Adrenal gland (tissue), 12 donors: Measurements from ENCODE around the gene ARRB2. TPM values are rescaled to one million over a fixed set of nuclear protein-coding genes. Genes with fewer than 3 reads are reported as not detected.

ENCODE experiments used
- DNase-seq, 7 donors: peaks; one replicate each; pipeline ENCODE4 v3.0.0-alpha.2; 2019 to 2020
- H3K27ac ChIP-seq, 5 donors: fragments of 200-600 bp; sonication (generic) in 4 of 5; 1 replicate in 3 of 5; 2 replicates in 2 of 5; pipeline versions ENCODE4 v1.5.1 to v1.8.0; 2016 to 2020; ENCODE audit warnings: mild to moderate bottlenecking in 1 of 5
- H3K27me3 ChIP-seq: fragments of 200-600 bp; 2 replicates; pipeline ENCODE4 v1.8.0; 2021
- H3K36me3 ChIP-seq, 2 donors: fragments of 200-600 bp; replicated peaks in 1 of 2; 1 replicate in 1 of 2; 2 replicates in 1 of 2; pipeline versions ENCODE4 v1.5.1 to v1.8.0; 2018 to 2022
- H3K4me1 ChIP-seq, 2 donors: fragments of 200-600 bp; replicated peaks in 1 of 2; 1 replicate in 1 of 2; 2 replicates in 1 of 2; pipeline versions ENCODE4 v1.5.1 to v1.8.0; 2018 to 2021
- H3K4me3 ChIP-seq, 4 donors: fragments of 200-600 bp; sonication (generic) in 3 of 4; one replicate each; pipeline ENCODE4 v1.5.1; 2016 to 2018
- H3K9me3 ChIP-seq, 3 donors: fragments of 200-600 bp; sonication (generic) in 1 of 3; replicated peaks in 1 of 3; 1 replicate in 2 of 3; 2 replicates in 1 of 3; pipeline versions ENCODE4 v1.5.1 to v1.8.0; 2016 to 2021
- CTCF ChIP-seq, 6 experiments: fragments of 450-650 bp in 4 of 6; fragments of 200-600 bp in 2 of 6; sonication (generic) in 1 of 6; IDR thresholded peaks; 1 replicate in 5 of 6; 2 replicates in 1 of 6; pipeline versions ENCODE4 v1.5.1 to v1.8.0; 2016 to 2021; ENCODE audit warnings: antibody characterized with exemption in 6 of 6, mild to moderate bottlenecking in 2 of 6, moderate library complexity in 1 of 6
- POLR2A ChIP-seq, 2 donors: fragments of 450-650 bp; IDR thresholded peaks; one replicate each; pipeline ENCODE4 v1.6.1; 2017; ENCODE audit warnings: antibody characterized with exemption in 2 of 2, mild to moderate bottlenecking in 2 of 2, moderate library complexity in 1 of 2
- WGBS, 4 donors: extraction: QIAGEN DNeasy Blood & Tissue Kit in 2 of 4; methylation state at CpG; one replicate each; pipeline versions ENCODE4 v1.1.5 to v1.1.7; 2013 to 2017; 5-methylcytosine and 5-hydroxymethylcytosine counted together
- intact Hi-C, 2 donors: fragments of 100-400 bp; cut with DNase I; formaldehyde crosslinking; loops; one replicate each; pipeline versions ENCODE4 v1.14.1 to v1.15.0; 2022 to 2023
- polyA plus RNA-seq, 3 donors: library from polyadenylated mRNA; stranded (reverse); fragments of 200-250 nt in 2 of 3; fragments of 350-450 nt in 1 of 3; fragmentation: Illumina TruSeq in 1 of 3; extraction: RNeasy Lipid Tissue Mini Kit (QIAGEN cat#74804) in 1 of 3; gene quantifications; one replicate each; pipeline ENCODE4 v1.2.3, GENCODE V29; 2013 to 2014
- total RNA-seq, 9 donors: library from RNA; depleted of rRNA in 4 of 9; stranded (reverse); fragments of >200 nt in 4 of 9; fragments of 120-200 nt in 1 of 9; fragmentation: NEBNext Ultra II Directional in 1 of 9; extraction: Animal tissue kit (Norgen Biotek cat#: 25700) in 1 of 9; gene quantifications; one replicate each; pipeline versions ENCODE4 v1.1.0 to v1.2.4, GENCODE V29; 2013 to 2023
- donor health status: healthy with polysubstance abuse.
- donor health status: Bipolar disorder and iron deficiency.
- donor health status: DM: yes; HTN: yes; CAD: no.
- donor health status: DM: no; HTN: no; CAD: no.
- donor health status: DM: no; HTN: no; CAD: no.
- donor health status: DM: yes; HTN: yes; CAD: no.

The ARRB2 gene
- total and polyA plus RNA-seq, 12 donors: 14.6 to 130 (median 60.0) TPM

DNA sequence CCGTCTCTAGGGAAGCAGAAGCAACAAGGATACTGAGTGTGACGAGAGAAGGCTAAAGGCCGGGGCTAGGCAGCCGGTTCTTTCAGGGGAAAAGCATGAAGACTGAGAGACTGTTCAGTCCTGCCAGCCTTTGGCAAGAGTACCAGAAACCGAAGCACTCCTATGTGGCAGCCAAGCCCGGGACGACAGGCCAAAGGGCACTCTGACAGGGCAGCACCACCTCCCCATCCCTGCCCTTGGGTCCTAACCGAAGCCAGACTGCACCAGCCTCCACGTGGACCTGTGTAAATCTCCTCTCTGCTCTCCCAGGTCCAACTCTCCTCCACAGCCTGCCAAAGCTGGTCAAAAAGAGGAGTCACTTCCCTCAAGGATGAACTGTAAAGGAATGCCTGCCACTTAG is 45.4 kb upstream of the ARRB2 start:
- intact Hi-C loops: no loop called here

DNA sequence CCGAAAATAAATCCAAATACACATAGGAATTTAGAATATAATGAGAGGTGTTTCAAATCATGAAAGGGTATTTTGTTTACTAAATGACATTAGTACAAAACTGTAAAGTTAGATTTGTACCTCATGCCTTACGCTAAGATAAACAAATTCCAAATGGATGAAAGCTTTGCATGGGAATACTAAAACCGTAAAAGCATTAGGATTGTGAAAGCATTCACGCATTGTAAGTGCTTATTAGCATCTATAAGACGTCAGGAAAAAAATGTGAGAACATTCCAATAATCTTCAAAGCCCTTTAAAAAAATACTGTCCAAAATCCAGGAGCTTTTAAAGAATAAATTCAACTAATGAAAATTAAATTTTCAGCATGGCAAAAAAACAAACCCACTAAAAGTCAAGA is 44.1 kb upstream of the ARRB2 start:
- no peaks in the 10 kb centered on the region for H3K9me3 ChIP-seq
- no peaks in the 10 kb centered on the region for H3K4me1 ChIP-seq
- TF ChIP-seq CTCF (IDR thresholded peaks at IDR 0.05) (no peak), POLR2A (IDR thresholded peaks at IDR 0.05) (no peak)
- peaks cover 0 to 6% of the 10 kb centered on the region in 2 donors for H3K36me3 ChIP-seq
- H3K4me3 ChIP-seq: no peak overlapping the region
- H3K27ac ChIP-seq: no peak overlapping the region
- intact Hi-C loops: no loop called here
- no peak for DNase-seq
- 70 to 76% (median 74%) methylated on average over 5 of the region's 5 CpGs for WGBS, 4 donors
- H3K27me3 ChIP-seq: no peaks in the 10 kb centered on the region

More for the DNA sequence above, 45.4 kb upstream of the ARRB2 start:
- no peaks in the 10 kb centered on the region for H3K36me3 ChIP-seq
- no peak for DNase-seq
- no peaks in the 10 kb centered on the region for H3K4me1 ChIP-seq
- no peaks in the 10 kb centered on the region for H3K9me3 ChIP-seq
- no peak overlapping the region for H3K4me3 ChIP-seq
- no peak for TF ChIP-seq CTCF (IDR thresholded peaks at IDR 0.05)
- TF ChIP-seq POLR2A (IDR thresholded peaks at IDR 0.05): no peak
- no peak overlapping the region for H3K27ac ChIP-seq
- WGBS, 4 donors: 61 to 68% (median 67%) methylated on average over 7 to 9 of the region's 9 CpGs
- H3K27me3 ChIP-seq: no peaks in the 10 kb centered on the region

DNA sequence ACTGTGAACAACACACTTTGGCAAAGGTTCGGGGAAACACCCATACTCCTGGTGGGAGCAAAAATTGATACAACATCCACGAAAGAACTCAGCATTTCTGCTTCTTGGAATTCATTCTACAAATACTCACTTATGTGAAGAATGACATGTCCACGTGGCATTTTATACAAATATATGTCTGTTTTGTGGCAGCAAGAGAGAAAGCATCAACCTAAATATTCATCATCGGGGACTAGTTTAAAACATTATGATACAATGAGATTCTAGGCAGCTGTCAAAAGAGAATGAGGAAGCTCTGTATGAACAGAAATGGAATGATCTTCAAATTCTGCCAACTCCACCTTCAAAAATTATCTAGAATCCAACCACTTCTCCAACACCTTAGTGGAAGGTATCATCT is 43.3 kb upstream of the ARRB2 start:
- Histone ChIP-seq H3K36me3 (peaks cover 0 to 14% of the 10 kb centered on the region in 2 donors), H3K27ac (no peak overlapping the region), H3K4me1 (no peaks in the 10 kb centered on the region), H3K27me3 (no peaks in the 10 kb centered on the region), H3K9me3 (no peaks in the 10 kb centered on the region), H3K4me3 (no peak overlapping the region)
- TF ChIP-seq CTCF (IDR thresholded peaks at IDR 0.05): no peak
- TF ChIP-seq POLR2A (IDR thresholded peaks at IDR 0.05): no peak
- DNase-seq: no peak
- WGBS, 4 donors: 73 to 86% (median 79%) methylated on average over 4 of the region's 4 CpGs
- intact Hi-C loops: no loop called here

DNA sequence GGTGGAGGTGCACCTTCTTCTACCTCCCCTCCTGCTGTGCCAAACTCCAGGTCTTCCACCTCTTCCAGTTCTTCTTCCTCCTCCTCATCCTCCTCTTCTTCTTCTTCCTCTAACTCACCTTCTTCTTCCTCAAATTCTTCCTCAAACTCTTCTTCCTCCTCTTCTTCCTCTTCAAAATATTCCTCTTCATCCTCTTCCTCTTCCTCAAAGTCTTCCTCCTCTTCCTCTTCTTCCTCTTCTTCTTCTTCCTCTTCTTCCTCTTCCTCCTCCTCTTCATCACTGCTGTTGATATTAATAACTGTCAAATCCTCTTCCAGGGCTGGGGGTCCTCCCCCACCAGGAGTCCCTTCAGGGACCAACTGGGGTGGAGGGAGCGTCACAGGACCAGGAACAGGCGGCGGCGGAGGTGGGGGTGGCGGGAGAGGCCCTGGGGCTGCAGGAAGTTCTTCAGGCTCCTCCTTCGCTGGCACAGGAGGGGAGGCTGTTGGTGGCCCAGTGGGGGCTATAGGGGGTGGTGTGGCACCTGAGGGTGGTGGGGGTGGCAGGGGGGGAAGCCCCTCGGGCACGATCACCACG is 38.3 kb upstream of the ARRB2 start:
- DNase-seq: no peak
- TF ChIP-seq POLR2A (IDR thresholded peaks at IDR 0.05) (no peak), CTCF (IDR thresholded peaks at IDR 0.05) (no peak)
- Histone ChIP-seq H3K36me3 (peaks cover 0 to 59% of the 10 kb centered on the region in 2 donors), H3K4me1 (no peaks in the 10 kb centered on the region), H3K9me3 (no peaks in the 10 kb centered on the region), H3K27me3 (no peaks in the 10 kb centered on the region), H3K27ac (no peak overlapping the region), H3K4me3 (no peak overlapping the region)
- intact Hi-C loops: no loop called here
- 94 to 99% (median 96%) methylated on average over 6 to 9 of the region's 9 CpGs for WGBS, 4 donors
